Osteoblast (primary cell): ENCODE measurements around the gene RNLS. TPM values are rescaled to one million over a fixed set of nuclear protein-coding genes. Genes with fewer than 3 reads are reported as not detected.
"Not testable (repeated sequence)": the region's sequence is repeated elsewhere in the genome, so short reads cannot be mapped to it uniquely, and the experiment has no call there.

ENCODE experiments used
- DNase-seq: peaks from one replicate; pipeline ENCODE4 v3.0.0; 2011; ENCODE audit warnings: low spot score, mixed read lengths; ENCODE audit not compliant: insufficient read length; ENCODE audit errors: missing footprints
- H2AFZ ChIP-seq: 2 replicates; pipeline ENCODE4 v1.6.0; 2011; ENCODE audit warnings: mild to moderate bottlenecking, low read length
- H3K27ac ChIP-seq: 2 replicates; pipeline ENCODE4 v1.5.1; 2011; ENCODE audit warnings: mild to moderate bottlenecking, low read depth, low read length, moderate library complexity
- H3K27me3 ChIP-seq: 2 replicates; pipeline ENCODE4 v1.6.0; 2012; ENCODE audit warnings: mild to moderate bottlenecking, control low read depth, inconsistent platforms, low read length, moderate library complexity; ENCODE audit not compliant: insufficient read depth
- H3K36me3 ChIP-seq: 2 replicates; pipeline ENCODE4 v1.5.1; 2011; ENCODE audit warnings: mild to moderate bottlenecking, low read length, control low read depth, moderate library complexity; ENCODE audit not compliant: insufficient read depth
- H3K4me1 ChIP-seq: 2 replicates; pipeline ENCODE4 v1.5.1; 2011; ENCODE audit warnings: mild to moderate bottlenecking, low read length, control low read depth, moderate library complexity; ENCODE audit not compliant: insufficient read depth
- H3K4me2 ChIP-seq: 2 replicates; pipeline ENCODE4 v1.6.0; 2011; ENCODE audit warnings: mild to moderate bottlenecking, low read length; ENCODE audit not compliant: insufficient read depth
- H3K4me3 ChIP-seq: fragments of 200-600 bp; sonication (generic); 3 replicates; pipeline ENCODE4 v1.5.1; 2012; ENCODE audit warnings: mild to moderate bottlenecking, low read length, inconsistent platforms; ENCODE audit not compliant: insufficient read depth
- H3K79me2 ChIP-seq: 2 replicates; pipeline ENCODE4 v1.6.0; 2012; ENCODE audit warnings: mild to moderate bottlenecking, low read length, control low read depth, inconsistent platforms; ENCODE audit not compliant: insufficient read depth
- H3K9me3 ChIP-seq: 2 replicates; pipeline ENCODE4 v1.5.1; 2011; ENCODE audit warnings: low read depth, low read length, control low read depth
- H4K20me1 ChIP-seq: 2 replicates; pipeline ENCODE4 v1.6.0; 2012; ENCODE audit warnings: mild to moderate bottlenecking, low read length, control low read depth; ENCODE audit not compliant: insufficient read depth
- CTCF ChIP-seq: IDR thresholded peaks from 2 replicates; pipeline ENCODE4 v1.5.1; 2011; ENCODE audit warnings: mild to moderate bottlenecking, low read depth, low read length, moderate library complexity; ENCODE audit errors: extremely low read depth
- total RNA-seq: library from RNA; depleted of rRNA; stranded (reverse); fragments of >200 nt; gene quantifications from 2 replicates; pipeline ENCODE4 v1.2.3, GENCODE V29; 2012

Gene RNLS
- total RNA-seq, 1 donor: 22.4 TPM

GRCh38 chr10:88312855-88313254 is 270.3 kb downstream of the RNLS start:
- Histone ChIP-seq H2AFZ (no peak overlapping the region), H4K20me1 (no peaks in the 10 kb centered on the region), H3K27me3 (no peaks in the 10 kb centered on the region), H3K4me2 (no peak overlapping the region), H3K36me3 (no peaks in the 10 kb centered on the region), H3K4me3 (no peak overlapping the region), H3K4me1 (no peaks in the 10 kb centered on the region), H3K27ac (no peak overlapping the region), H3K79me2 (no peaks in the 10 kb centered on the region), H3K9me3 (no peaks in the 10 kb centered on the region)
- TF ChIP-seq CTCF: no peak
- no peak for DNase-seq

GRCh38 chr10:88311264-88311663 is 271.9 kb downstream of the RNLS start:
- H3K4me1 ChIP-seq: no peaks in the 10 kb centered on the region
- H3K27me3 ChIP-seq: no peaks in the 10 kb centered on the region
- no peak overlapping the region for H3K27ac ChIP-seq
- H4K20me1 ChIP-seq: no peaks in the 10 kb centered on the region
- H3K9me3 ChIP-seq: no peaks in the 10 kb centered on the region
- H3K79me2 ChIP-seq: no peaks in the 10 kb centered on the region
- H3K4me3 ChIP-seq: no peak overlapping the region
- no peak overlapping the region for H3K4me2 ChIP-seq
- no peaks in the 10 kb centered on the region for H3K36me3 ChIP-seq
- DNase-seq: no peak
- TF ChIP-seq CTCF: no peak
- H2AFZ ChIP-seq: no peak overlapping the region

DNA sequence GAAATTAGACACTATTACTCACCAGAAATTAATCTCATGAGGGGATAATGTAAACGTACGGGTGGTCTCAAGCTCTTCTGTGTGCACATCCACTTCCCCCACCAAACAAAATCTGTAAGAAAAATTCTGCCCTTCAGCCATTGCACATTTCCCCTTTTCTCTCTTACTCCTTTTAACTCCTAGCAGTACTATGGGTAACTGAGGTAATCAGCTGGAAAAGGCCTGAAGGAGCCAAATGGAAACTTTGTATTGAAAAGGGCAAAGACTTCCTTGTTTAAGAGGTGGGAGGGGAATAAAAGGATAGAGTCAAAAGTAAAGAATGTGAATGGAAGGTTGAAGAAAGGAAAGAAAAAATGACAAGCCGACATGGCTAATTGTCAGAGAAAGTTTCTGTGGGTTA is 273.8 kb downstream of the RNLS start:
- no peak overlapping the region for H2AFZ ChIP-seq
- no peaks in the 10 kb centered on the region for H3K79me2 ChIP-seq
- H3K36me3 ChIP-seq: no peaks in the 10 kb centered on the region
- no peak for DNase-seq
- no peaks in the 10 kb centered on the region for H3K4me1 ChIP-seq
- no peak overlapping the region for H3K27ac ChIP-seq
- no peak for TF ChIP-seq CTCF
- H4K20me1 ChIP-seq: no peaks in the 10 kb centered on the region
- H3K4me3 ChIP-seq: no peak overlapping the region
- no peak overlapping the region for H3K4me2 ChIP-seq
- H3K9me3 ChIP-seq: no peaks in the 10 kb centered on the region
- no peaks in the 10 kb centered on the region for H3K27me3 ChIP-seq

GRCh38 chr10:88308361-88308760 is 274.8 kb downstream of the RNLS start:
- H3K27ac ChIP-seq, H3K4me1 ChIP-seq, H3K27me3 ChIP-seq, H3K4me3 ChIP-seq, H3K36me3 ChIP-seq, H3K9me3 ChIP-seq, H3K79me2 ChIP-seq, H3K4me2 ChIP-seq, DNase-seq, H2AFZ ChIP-seq, H4K20me1 ChIP-seq: not testable (repeated sequence)

DNA sequence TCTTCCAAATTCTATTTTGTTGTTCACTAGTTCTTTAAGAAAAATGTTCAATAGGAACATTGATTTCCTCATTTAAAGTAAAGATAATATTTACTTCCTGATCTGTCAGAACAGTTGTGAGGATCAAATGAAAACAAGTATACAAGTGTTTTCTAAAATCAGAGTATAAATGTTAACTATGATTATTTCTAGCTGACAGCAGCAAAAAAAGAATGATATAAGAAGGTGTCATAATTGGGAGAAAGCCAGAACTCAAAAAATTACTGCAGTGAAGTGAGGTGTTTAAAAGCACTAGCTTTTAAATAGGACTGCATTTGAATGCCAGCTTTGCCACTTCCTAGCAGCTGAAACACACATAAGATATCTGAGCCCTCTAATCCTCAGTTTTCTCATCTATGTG is 283.3 kb downstream of the RNLS start:
- no peak for TF ChIP-seq CTCF

More for the DNA sequence above, 283.3 kb downstream of the RNLS start:
- Histone ChIP-seq H4K20me1 (no peaks in the 10 kb centered on the region), H3K9me3 (no peaks in the 10 kb centered on the region), H3K4me3 (no peak overlapping the region), H3K36me3 (no peaks in the 10 kb centered on the region), H3K27me3 (no peaks in the 10 kb centered on the region), H3K27ac (no peak overlapping the region), H3K4me2 (no peak overlapping the region), H3K4me1 (no peaks in the 10 kb centered on the region), H2AFZ (no peak overlapping the region), H3K79me2 (no peaks in the 10 kb centered on the region)
- DNase-seq: no peak
